ENCODE measurements around the gene EMC6.
"Not testable (repeated sequence)": the region's sequence is repeated elsewhere in the genome, so short reads cannot be mapped to it uniquely, and the experiment has no call there.

Gene EMC6

GRCh38 chr17:3697103-3697476, 28.5 kb downstream of the EMC6 start:
- ChIA-PET CTCF (no interaction called here), POLR2A (no interaction called here)
- DNase-seq (ENCODE audit: extremely low spot score) = no peak
- TF ChIP-seq L3MBTL2 (conservative IDR thresholded peaks at IDR 0.05) (no peak), CTBP1 (IDR thresholded peaks at IDR 0.05; ENCODE audit: borderline replicate concordance) (no peak), TARDBP (IDR thresholded peaks at IDR 0.05) (no peak), FOXK2 (IDR thresholded peaks at IDR 0.05) (no peak), BHLHE40 (IDR thresholded peaks at IDR 0.05; ENCODE audit: borderline replicate concordance) (no peak), PKNOX1 (IDR thresholded peaks at IDR 0.05) (no peak), ELF4 (IDR thresholded peaks at IDR 0.05) (no peak), ARNT (IDR thresholded peaks at IDR 0.05) (no peak), ZNF384 (IDR thresholded peaks at IDR 0.05) (no peak)

GRCh38 chr17:3698139-3698538, 29.5 kb downstream of the EMC6 start:
- no peak for TF ChIP-seq ELF4 (IDR thresholded peaks at IDR 0.05)
- TF ChIP-seq HDGF (IDR thresholded peaks at IDR 0.05; ENCODE audit: borderline replicate concordance) = no peak
- no peak for TF ChIP-seq FOXM1 (IDR thresholded peaks at IDR 0.05; ENCODE audit: borderline replicate concordance)
- TF ChIP-seq ARNT (IDR thresholded peaks at IDR 0.05) = no peak
- no peak for TF ChIP-seq CTBP1 (IDR thresholded peaks at IDR 0.05; ENCODE audit: borderline replicate concordance)
- TF ChIP-seq NFRKB (IDR thresholded peaks at IDR 0.05) = no peak
- TF ChIP-seq BHLHE40 (IDR thresholded peaks at IDR 0.05; ENCODE audit: borderline replicate concordance) = no peak
- no peak for TF ChIP-seq L3MBTL2 (conservative IDR thresholded peaks at IDR 0.05)
- no peak for TF ChIP-seq SP1 (IDR thresholded peaks at IDR 0.05)
- TF ChIP-seq TARDBP (IDR thresholded peaks at IDR 0.05) = no peak
- no peak for TF ChIP-seq FOXK2 (IDR thresholded peaks at IDR 0.05)
- no peak for TF ChIP-seq ZNF384 (IDR thresholded peaks at IDR 0.05)
- no peak for TF ChIP-seq SUZ12 (IDR thresholded peaks at IDR 0.05)
- TF ChIP-seq LEF1 (IDR thresholded peaks at IDR 0.05; ENCODE audit: borderline replicate concordance) = no peak
- no peak for TF ChIP-seq FOXA1 (IDR thresholded peaks at IDR 0.05)
- no peak for TF ChIP-seq PKNOX1 (IDR thresholded peaks at IDR 0.05)
- no peak for DNase-seq (ENCODE audit: extremely low spot score)
- ChIA-PET POLR2A (no interaction called here), CTCF (no interaction called here)

GRCh38 chr17:3699951-3700350, 31.3 kb downstream of the EMC6 start:
- TF ChIP-seq PKNOX1 (IDR thresholded peaks at IDR 0.05) (no peak), BHLHE40 (IDR thresholded peaks at IDR 0.05; ENCODE audit: borderline replicate concordance) (no peak), FOXK2 (IDR thresholded peaks at IDR 0.05) (no peak), FOXA1 (IDR thresholded peaks at IDR 0.05) (no peak), ARNT (IDR thresholded peaks at IDR 0.05) (no peak), TARDBP (IDR thresholded peaks at IDR 0.05) (no peak), SP1 (IDR thresholded peaks at IDR 0.05) (no peak), ELF4 (IDR thresholded peaks at IDR 0.05) (no peak), L3MBTL2 (conservative IDR thresholded peaks at IDR 0.05) (no peak), LEF1 (IDR thresholded peaks at IDR 0.05; ENCODE audit: borderline replicate concordance) (no peak), FOXM1 (IDR thresholded peaks at IDR 0.05; ENCODE audit: borderline replicate concordance) (no peak), HDGF (IDR thresholded peaks at IDR 0.05; ENCODE audit: borderline replicate concordance) (no peak), CTBP1 (IDR thresholded peaks at IDR 0.05; ENCODE audit: borderline replicate concordance) (no peak), NFRKB (IDR thresholded peaks at IDR 0.05) (no peak)
- no peak for DNase-seq (ENCODE audit: extremely low spot score)
- POLR2A ChIA-PET = no interaction called here
- CTCF ChIA-PET = no interaction called here

GRCh38 chr17:3702041-3702539, 33.5 kb downstream of the EMC6 start:
- POLR2A ChIA-PET; CTCF ChIA-PET; DNase-seq (ENCODE audit: extremely low spot score): not testable (repeated sequence)

- DNase-seq (ENCODE audit: extremely low spot score) = no peak
- TF ChIP-seq BHLHE40 (IDR thresholded peaks at IDR 0.05; ENCODE audit: borderline replicate concordance) (no peak), ZNF384 (IDR thresholded peaks at IDR 0.05) (no peak), SP1 (IDR thresholded peaks at IDR 0.05) (no peak), PKNOX1 (IDR thresholded peaks at IDR 0.05) (no peak), L3MBTL2 (conservative IDR thresholded peaks at IDR 0.05) (no peak), FOXA1 (IDR thresholded peaks at IDR 0.05) (no peak), LEF1 (IDR thresholded peaks at IDR 0.05; ENCODE audit: borderline replicate concordance) (no peak), FOXM1 (IDR thresholded peaks at IDR 0.05; ENCODE audit: borderline replicate concordance) (no peak), HDGF (IDR thresholded peaks at IDR 0.05; ENCODE audit: borderline replicate concordance) (no peak), CTBP1 (IDR thresholded peaks at IDR 0.05; ENCODE audit: borderline replicate concordance) (no peak), ELF4 (IDR thresholded peaks at IDR 0.05) (no peak), NFRKB (IDR thresholded peaks at IDR 0.05) (no peak), ARNT (IDR thresholded peaks at IDR 0.05) (no peak), TARDBP (IDR thresholded peaks at IDR 0.05) (no peak)
- POLR2A ChIA-PET = no interaction called here
Observed at GRCh38 chr17:3704931-3705717, 36.5 kb downstream of the EMC6 start.

GRCh38 chr17:3705718-3705984, 37.0 kb downstream of the EMC6 start:
- CTCF ChIA-PET = interaction anchor here (1.2 kb wide), 1 partner anchor 23 kb away, joined by 3 read pairs; no protein-coding TSS in a partner anchor
- DNase-seq (ENCODE audit: extremely low spot score); POLR2A ChIA-PET: not testable (repeated sequence)

More at GRCh38 chr17:3704931-3705717, 36.5 kb downstream of the EMC6 start:
- CTCF ChIA-PET = interaction anchor here (0.7 to 1.2 kb wide), 2 partner anchors 22 to 78 kb away, joined by 3 read pairs; no protein-coding TSS in a partner anchor
